Muscle of back (tissue), 13 donors: ENCODE measurements around the gene UBE2L6. TPM values are rescaled to one million over a fixed set of nuclear protein-coding genes. Genes with fewer than 3 reads are reported as not detected.
A peak's percentile ranks its signal among the peaks of the same experiment; 100 is the strongest.

Experiments used
- DNase-seq, 3 donors: peaks; one replicate each; pipeline versions ENCODE4 v3.0.0 to v3.0.0-alpha.2; 2013
- long read RNA-seq, 9 donors: transcript quantifications; one replicate each; lab custom pipeline, GENCODE V29; 2026
- polyA plus RNA-seq, 10 donors: library from polyadenylated mRNA; unstranded; fragments of 120-200 nt; gene quantifications; one replicate each; pipeline ENCODE4 v1.2.1, GENCODE V29; 2013; ENCODE audit not compliant: insufficient read length in 10 of 10

Gene UBE2L6
- polyA plus RNA-seq: 10 to 100 TPM; 16.5 to 27.4 (median 24.2) TPM
- long read RNA-seq, donor 1, transcript UBE2L6-201 (4 exons, 1,354 nt): major isoform, 19 of 19 reads
- long read RNA-seq, donor 1, partial matches to known transcripts: 0 of 19 reads
- long read RNA-seq, donor 1, other reads (novel, unspliced or antisense): 0 of 19 reads
- long read RNA-seq, donor 2, transcript UBE2L6-201 (4 exons, 1,354 nt): major isoform, 9 of 9 reads
- long read RNA-seq, donor 2, partial matches to known transcripts: 0 of 9 reads
- long read RNA-seq, donor 2, other reads (novel, unspliced or antisense): 0 of 9 reads
- long read RNA-seq, donor 3: 0 reads
- long read RNA-seq, donor 4, transcript UBE2L6-201 (4 exons, 1,354 nt): major isoform, 6 of 7 reads
- long read RNA-seq, donor 4, partial matches to known transcripts: 0 of 7 reads
- long read RNA-seq, donor 4, other reads (novel, unspliced or antisense): 0 of 7 reads
- long read RNA-seq, donor 5, transcript UBE2L6-201 (4 exons, 1,354 nt): major isoform, 18 of 22 reads
- long read RNA-seq, donor 5, partial matches to known transcripts: 0 of 22 reads
- long read RNA-seq, donor 5, other reads (novel, unspliced or antisense): 0 of 22 reads
- long read RNA-seq, donor 6, transcript UBE2L6-201 (4 exons, 1,354 nt): major isoform, 10 of 11 reads
- long read RNA-seq, donor 6, partial matches to known transcripts: 0 of 11 reads
- long read RNA-seq, donor 6, other reads (novel, unspliced or antisense): 0 of 11 reads
- long read RNA-seq, donor 7, transcript UBE2L6-201 (4 exons, 1,354 nt): major isoform, 5 of 6 reads
- long read RNA-seq, donor 7, partial matches to known transcripts: 0 of 6 reads
- long read RNA-seq, donor 7, other reads (novel, unspliced or antisense): 0 of 6 reads
- long read RNA-seq, donor 8, partial matches to known transcripts: 0 of 3 reads
- long read RNA-seq, donor 8, other reads (novel, unspliced or antisense): 0 of 3 reads
- long read RNA-seq, donor 9, partial matches to known transcripts: 0 of 3 reads
- long read RNA-seq, donor 9, other reads (novel, unspliced or antisense): 0 of 3 reads

DNA sequence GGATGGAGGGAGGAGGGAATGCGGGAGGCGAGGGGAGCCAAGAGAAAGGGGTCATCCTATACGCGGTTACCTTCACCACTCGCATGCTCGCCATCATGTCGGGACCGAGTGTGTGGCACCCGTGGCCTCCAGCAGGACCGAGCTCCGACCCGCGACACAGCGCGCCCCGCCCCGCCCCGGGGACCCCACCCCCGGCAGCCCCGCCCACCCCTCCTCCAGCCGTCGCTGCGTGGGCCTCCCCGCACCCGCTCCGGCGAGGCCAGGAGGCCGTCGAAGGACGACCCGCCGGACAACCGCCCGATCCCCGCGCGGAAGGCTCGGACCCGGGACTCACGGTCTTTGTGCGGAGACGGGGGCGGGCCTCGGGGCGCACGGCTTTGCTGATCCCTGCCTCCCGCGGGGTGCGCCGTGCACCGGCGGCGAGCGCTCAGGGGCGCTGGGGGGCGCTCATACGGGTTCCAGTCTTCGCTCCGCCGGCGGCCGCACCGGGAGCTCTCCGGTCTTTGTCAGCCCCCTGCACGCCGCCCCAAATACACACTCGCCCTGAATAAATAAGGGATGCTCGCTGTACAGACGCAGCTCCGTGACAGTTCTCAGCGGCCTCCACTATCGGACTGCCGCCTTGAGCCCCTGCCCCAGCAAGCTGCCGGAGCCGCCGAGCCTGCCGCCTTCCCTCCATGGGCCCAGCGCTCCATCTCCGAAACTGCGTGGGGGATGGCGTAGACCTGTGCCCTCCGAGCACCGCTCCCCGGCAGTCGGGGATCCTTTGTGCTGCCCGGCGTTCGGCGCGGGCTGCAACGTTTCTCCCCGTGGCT, at the start of gene UBE2L6:
TSS of gene UBE2L6 (minus strand) at position 158 of the 815 bp plus-strand sequence. CDS start at position 97, 61 bp downstream.
- DNase-seq: peak; percentile 33 to 94 (median 63)

- no peak for DNase-seq
Observed at GRCh38 chr11:57616595-57616994, 49.1 kb upstream of the UBE2L6 start.

DNA sequence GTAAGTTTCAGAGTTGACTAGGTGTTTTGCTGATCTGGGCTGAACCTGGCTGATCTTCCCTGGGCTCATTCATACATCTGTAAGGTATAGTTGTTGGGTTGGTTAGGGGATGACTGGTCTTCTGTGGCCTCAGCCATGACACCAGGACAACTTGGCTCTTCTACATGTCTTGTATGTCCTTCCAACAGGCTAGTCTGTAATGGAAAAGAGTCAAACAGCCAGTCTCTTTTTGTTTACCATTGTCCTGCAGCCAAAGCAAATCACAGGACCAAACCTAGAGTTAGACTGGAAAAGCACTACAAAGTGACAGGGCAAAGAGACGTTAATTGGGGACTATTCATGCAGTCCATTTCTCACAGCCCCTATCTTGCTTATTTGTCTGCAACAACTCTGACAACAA, 47.8 kb upstream of the UBE2L6 start:
- DNase-seq: no peak

GRCh38 chr11:57614234-57614772, 46.8 kb upstream of the UBE2L6 start:
- DNase-seq: no peak

- no peak for DNase-seq
Observed at GRCh38 chr11:57610170-57610569, 42.7 kb upstream of the UBE2L6 start.

DNA sequence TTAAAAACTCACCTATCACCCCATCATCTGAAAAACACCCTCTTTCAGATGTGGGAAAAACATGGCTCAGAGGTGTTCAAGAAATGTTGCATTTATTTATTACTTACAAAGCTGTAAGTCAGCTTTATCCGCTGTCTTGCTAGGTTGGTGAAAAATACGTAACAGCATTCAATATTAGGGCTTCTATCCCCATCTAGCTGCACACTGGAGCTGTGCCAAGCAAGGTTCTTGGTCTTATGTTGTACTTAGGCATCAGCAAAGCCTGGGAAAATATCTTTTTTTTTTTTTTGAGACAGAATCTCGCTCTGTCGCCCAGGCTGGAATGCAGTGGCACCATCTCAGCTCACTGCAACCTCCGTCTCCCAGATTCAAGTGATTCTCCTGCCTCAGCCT, 37.6 kb upstream of the UBE2L6 start:
- peak in 1 of 3 donors; percentile 10 for DNase-seq

GRCh38 chr11:57604296-57605027, 37.0 kb upstream of the UBE2L6 start:
- peak in 1 of 3 donors; percentile 18 for DNase-seq

DNA sequence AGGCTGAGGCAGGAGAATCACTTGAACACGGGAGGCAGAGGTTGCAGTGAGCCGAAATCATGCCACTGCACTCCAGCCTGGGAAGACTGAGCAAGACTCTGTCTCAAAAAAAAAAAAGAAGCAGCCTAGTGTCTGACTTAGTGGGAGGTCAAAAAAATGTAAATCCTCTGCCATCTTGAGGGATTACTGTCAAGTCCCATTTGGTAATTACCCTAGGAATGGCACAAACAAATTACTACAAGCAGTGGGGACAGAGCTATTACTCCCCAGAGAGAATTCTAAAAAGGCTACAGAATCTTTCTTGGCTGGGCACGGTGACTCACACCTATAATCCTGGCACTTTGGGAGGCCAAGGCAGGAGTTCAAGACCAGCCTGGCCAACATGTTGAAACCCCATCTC, 33.8 kb upstream of the UBE2L6 start:
- no peak for DNase-seq

GRCh38 chr11:57599381-57599780, 31.9 kb upstream of the UBE2L6 start:
- DNase-seq: no peak

GRCh38 chr11:57598831-57599155, 31.3 kb upstream of the UBE2L6 start:
- DNase-seq: peak; percentile 44 to 79 (median 51)

DNA sequence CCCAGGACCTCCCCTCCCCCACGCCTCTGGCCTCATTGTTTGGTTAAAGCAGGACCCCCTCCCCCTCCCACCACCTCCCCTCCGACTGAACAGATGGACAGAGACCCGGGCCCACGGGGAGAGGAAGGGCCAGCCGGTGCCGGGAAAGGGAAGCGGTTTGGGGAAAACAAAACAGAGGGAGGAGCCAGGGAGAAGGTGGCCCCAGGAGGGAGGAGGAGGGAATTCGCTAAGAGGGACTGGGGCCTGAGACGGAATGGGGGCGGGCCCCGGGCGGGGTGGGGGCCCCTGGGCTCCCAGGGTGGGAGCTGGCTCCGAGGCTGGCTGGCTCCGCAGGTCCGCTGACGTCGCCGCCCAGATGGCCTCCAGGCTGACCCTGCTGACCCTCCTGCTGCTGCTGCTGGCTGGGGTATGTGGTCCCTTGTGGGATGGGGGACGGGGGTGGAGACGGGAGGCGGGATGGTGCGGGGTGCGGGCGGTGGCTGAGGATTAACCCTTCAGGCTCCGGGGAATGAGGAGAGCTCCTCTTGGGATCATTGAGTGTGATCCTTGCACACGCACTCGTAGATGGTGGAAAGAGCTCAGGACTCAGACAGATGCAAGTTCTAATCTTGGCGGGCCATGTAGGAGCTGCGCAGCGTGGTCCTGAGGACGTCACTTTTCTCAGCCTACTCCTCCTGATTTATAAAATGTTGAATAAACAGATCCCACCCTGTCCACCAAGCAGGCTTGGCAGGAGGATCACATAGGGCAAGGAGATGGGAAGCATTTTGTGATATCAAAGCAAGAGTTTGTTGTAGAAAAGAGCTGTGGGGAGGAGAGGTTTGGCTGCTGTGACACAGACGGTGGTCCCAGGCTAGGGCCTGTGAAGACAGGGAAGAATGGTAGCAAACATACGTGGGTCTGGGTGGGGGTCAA, 30.7 kb upstream of the UBE2L6 start:
- DNase-seq: peak; percentile 70 to 94 (median 86)

DNA sequence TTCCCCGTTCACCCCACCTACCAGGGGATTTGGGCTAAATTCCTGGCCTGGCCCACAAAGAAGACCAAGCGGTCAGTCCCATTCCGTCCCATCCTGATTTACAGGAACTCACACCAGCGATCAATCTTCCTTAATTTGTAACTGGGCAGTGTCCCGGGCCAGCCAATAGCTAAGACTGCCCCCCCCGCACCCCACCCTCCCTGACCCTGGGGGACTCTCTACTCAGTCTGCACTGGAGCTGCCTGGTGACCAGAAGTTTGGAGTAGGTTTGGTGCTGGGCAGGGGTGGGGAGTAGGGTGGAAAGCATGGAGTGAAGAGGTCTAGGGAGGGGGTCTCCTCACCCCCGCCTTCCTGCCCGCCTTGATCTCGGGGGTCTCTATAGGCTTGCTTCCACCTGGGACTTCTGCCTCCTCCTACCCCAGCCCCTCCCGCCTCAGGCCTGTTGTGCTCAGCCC, 30.0 kb upstream of the UBE2L6 start, which contains the start of gene SERPING1:
TSS of gene SERPING1 (plus strand) at position 225 of the 455 bp plus-strand sequence. CDS start 586 bp downstream, outside the sequence.
- DNase-seq: peak; percentile 33 to 86 (median 75)

- DNase-seq: peak in 1 of 3 donors; percentile 29
Observed at GRCh38 chr11:57596266-57596885, 28.9 kb upstream of the UBE2L6 start.

- DNase-seq: no peak
Observed at GRCh38 chr11:57588046-57588710, 20.7 kb upstream of the UBE2L6 start.

DNA sequence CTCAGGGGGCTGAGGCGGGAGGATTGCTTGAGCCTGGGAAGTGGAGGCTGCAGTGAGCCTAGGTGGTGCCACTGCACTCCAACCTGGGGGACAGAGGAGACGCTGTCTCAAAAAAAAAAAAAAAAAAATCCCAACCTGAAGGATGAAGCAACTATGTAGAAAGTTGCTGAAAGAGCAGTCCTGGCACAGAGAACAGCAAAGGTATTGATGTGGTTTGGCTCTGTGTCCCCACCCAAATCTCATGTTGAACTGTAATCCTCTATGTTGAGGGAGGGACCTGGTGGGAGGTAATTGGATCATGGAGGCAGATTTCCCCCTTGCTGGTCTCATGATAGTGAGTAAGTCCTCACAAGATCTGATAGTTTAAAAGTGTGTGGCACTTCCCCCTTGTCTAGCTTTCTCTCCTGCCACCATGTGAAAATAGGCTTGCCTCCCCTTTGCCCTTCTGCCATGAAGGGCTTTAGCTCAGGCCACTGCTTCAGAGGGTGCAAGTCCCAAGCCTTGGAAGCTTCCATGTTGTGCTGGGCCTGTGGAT, 19.3 kb upstream of the UBE2L6 start:
- DNase-seq: no peak

GRCh38 chr11:57585301-57585700, 17.8 kb upstream of the UBE2L6 start:
- no peak for DNase-seq

GRCh38 chr11:57584341-57584740, 16.9 kb upstream of the UBE2L6 start:
- DNase-seq: no peak

DNA sequence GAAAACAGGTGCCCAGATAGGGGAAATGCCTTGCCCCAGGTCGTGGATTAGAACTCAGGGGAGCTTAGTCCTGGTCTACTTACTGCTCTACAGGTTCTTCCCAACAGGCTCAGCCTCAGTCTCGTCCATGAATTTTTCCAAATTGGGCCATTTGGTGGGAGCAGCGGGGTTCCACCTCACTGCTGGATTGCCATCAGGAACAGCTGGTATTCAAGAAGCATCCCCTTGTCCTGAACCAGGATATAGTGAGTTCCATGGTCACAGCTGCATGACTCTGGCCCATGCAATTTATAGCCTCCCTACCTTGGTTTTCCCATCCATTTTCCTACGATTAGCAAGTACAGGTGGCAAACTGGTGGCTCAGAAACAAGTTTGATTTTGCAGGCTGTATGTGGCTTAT, 6.6 kb upstream of the UBE2L6 start:
- no peak for DNase-seq
